GM13976 (cell line): Measurements from ENCODE around the gene RASGRP3.
"Not testable (repeated sequence)": the region's sequence is repeated elsewhere in the genome, so short reads cannot be mapped to it uniquely, and the experiment has no call there.

Experiments
- DNase-seq: peaks from one replicate; pipeline ENCODE4 v3.0.0; 2012; ENCODE audit warnings: low spot score
- CTCF ChIP-seq: IDR thresholded peaks from 2 replicates; pipeline ENCODE4 v1.5.1; 2012; ENCODE audit warnings: borderline replicate concordance, mild to moderate bottlenecking; ENCODE audit not compliant: insufficient read depth; ENCODE audit errors: extremely low read depth, missing control alignments, control extremely low read depth
- in situ Hi-C: fragments of 300-500 bp; cut with MboI; formaldehyde crosslinking; loops from one replicate; pipeline ENCODE4 v1.12.0; 2022; ENCODE audit warnings: low sequenced_read_pairs, mixed read lengths, inconsistent platforms; ENCODE audit not compliant: unreplicated experiment

RASGRP3 gene

GRCh38 chr2:33435518-33435917 lies 40.9 kb upstream of the RASGRP3 start:
- in situ Hi-C loops = no loop called here
- no peak for DNase-seq
- TF ChIP-seq CTCF = no peak

- TF ChIP-seq CTCF = no peak
- no peak for DNase-seq
- in situ Hi-C loops = no loop called here
Measured at GRCh38 chr2:33436083-33436482, 40.4 kb upstream of the RASGRP3 start.

- no peak for DNase-seq
- no peak for TF ChIP-seq CTCF
- in situ Hi-C loops = no loop called here
Measured at GRCh38 chr2:33437297-33437696, 39.2 kb upstream of the RASGRP3 start.

GRCh38 chr2:33437815-33438214 lies 38.6 kb upstream of the RASGRP3 start:
- DNase-seq = no peak
- TF ChIP-seq CTCF = no peak
- in situ Hi-C loops = no loop called here

- peak; percentile 67 for DNase-seq
- TF ChIP-seq CTCF = peak; percentile 49
- in situ Hi-C loops = no loop called here
Measured at GRCh38 chr2:33441235-33441810, 35.1 kb upstream of the RASGRP3 start.

- DNase-seq, in situ Hi-C loops: not testable (repeated sequence)
Measured at GRCh38 chr2:33442052-33442451, 34.4 kb upstream of the RASGRP3 start.

- in situ Hi-C loops = no loop called here
- no peak for TF ChIP-seq CTCF
- DNase-seq = no peak
Measured at GRCh38 chr2:33442528-33443079, 33.8 kb upstream of the RASGRP3 start.
